GM19193 (cell line): Measurements from ENCODE around the gene PDLIM5.

Experiments
- POLR2A ChIP-seq: IDR thresholded peaks from 4 replicates; pipeline ENCODE4 v1.6.1; 2011; ENCODE audit not compliant: insufficient read depth, insufficient read length; ENCODE audit errors: extremely low read depth

Gene PDLIM5

GRCh38 chr4:94603170-94603747, 151.5 kb downstream of the PDLIM5 start:
- TF ChIP-seq POLR2A: no peak

- TF ChIP-seq POLR2A: no peak
These were observed 153.6 kb downstream of the PDLIM5 start for GRCh38 chr4:94605241-94605805.

DNA sequence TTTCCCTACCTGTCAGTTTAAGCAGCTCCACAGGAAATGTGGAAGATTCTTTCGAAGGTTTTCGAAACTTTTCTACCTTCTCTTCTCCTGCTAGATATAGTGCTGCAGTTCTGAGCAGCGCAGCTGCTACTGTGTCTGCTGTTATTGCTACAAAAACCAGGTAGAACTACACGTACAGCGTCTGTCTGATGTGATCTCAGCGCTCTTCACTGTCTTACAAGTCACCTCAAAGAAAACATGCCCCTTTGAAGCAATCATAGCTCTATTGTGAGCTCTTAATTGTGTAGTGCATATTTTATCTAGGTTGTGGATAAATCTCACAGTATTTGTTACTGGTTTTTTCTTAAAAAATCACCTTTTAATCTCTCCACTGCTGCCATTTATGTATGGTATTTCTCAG, 158.4 kb downstream of the PDLIM5 start:
- TF ChIP-seq POLR2A: no peak

GRCh38 chr4:94613248-94613647, 161.5 kb downstream of the PDLIM5 start:
- TF ChIP-seq POLR2A: no peak

GRCh38 chr4:94615451-94615850, 163.7 kb downstream of the PDLIM5 start:
- no peak for TF ChIP-seq POLR2A

- TF ChIP-seq POLR2A: no peak
These were observed 169.8 kb downstream of the PDLIM5 start for GRCh38 chr4:94621491-94622080.

DNA sequence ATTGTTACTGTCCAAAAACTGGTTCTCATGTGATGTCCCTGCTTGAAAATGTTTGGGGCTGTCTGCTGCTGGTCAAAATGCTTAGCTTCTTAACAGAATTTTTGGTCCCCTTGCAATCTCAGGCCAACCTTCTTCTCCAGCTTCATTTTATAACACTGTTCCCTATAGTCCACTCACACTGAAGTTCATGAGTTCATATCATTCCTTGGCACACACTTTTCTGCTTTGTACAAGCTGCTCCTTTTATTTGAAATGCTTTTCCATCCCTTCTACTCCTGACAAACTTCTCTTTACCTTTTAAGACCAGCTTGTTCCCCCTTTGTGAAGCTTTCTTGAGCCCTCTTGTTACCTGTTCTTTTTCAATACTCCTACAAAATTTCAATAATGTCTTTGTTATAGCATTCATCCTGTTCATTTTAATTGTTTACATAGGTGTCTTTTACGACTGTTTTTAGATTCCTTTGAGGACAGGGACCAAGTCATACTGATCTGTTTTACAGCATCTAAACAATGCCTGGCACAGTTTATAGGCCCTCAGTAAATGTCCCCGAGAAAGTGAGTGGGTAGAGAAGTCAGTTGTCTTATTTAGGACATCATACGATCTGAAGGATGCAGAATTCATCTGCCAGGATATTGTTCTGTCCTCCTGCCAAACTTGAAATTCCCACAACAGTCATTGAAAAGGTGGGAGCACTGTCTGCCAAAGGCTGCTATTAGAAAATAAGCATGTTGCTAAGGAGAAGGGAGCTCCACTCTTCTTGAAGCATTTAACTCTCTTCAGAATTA, 171.6 kb downstream of the PDLIM5 start:
- no peak for TF ChIP-seq POLR2A

DNA sequence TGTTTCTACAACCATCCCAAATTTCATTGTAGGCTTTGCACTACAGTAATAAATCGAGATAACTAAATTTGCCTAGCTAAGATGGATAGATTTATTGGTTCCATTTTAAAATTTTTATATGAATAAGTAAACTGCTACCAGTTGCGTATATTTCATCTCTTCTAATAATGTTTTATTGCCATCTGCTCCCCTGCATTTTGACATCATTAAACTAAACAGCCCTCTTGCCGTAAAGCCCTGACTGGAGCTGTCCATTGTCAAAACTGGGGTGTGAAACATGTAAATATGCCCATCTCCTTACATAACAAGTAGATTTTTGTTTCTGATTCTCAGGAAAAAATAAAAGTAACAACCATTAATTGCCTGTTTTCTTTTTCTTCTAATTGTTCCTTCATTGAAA, 175.2 kb downstream of the PDLIM5 start:
- no peak for TF ChIP-seq POLR2A

DNA sequence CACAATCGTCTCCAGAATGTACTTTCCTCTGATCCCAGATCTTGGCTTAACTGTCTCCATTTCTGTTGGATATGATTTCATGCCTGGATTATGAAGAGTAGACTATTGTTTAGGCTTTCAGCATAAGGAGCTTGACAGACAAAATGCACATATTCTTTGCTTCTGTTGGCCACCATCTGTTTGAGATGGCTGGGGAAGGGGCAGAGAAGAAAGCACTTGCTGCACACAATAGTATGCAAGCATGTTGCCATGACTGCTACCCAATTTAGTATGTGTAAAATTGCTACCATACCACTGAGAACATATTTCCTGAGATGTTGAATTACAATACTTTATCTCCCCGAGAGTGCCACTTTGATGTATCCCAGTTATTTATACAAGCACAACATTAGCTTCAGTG, 178.1 kb downstream of the PDLIM5 start:
- no peak for TF ChIP-seq POLR2A

GRCh38 chr4:94634271-94634670, 182.5 kb downstream of the PDLIM5 start:
- TF ChIP-seq POLR2A: no peak

GRCh38 chr4:94635177-94635576, 183.4 kb downstream of the PDLIM5 start:
- TF ChIP-seq POLR2A: no peak

GRCh38 chr4:94636004-94636403, 184.3 kb downstream of the PDLIM5 start:
- TF ChIP-seq POLR2A: no peak

GRCh38 chr4:94639298-94639697, 187.6 kb downstream of the PDLIM5 start:
- no peak for TF ChIP-seq POLR2A

DNA sequence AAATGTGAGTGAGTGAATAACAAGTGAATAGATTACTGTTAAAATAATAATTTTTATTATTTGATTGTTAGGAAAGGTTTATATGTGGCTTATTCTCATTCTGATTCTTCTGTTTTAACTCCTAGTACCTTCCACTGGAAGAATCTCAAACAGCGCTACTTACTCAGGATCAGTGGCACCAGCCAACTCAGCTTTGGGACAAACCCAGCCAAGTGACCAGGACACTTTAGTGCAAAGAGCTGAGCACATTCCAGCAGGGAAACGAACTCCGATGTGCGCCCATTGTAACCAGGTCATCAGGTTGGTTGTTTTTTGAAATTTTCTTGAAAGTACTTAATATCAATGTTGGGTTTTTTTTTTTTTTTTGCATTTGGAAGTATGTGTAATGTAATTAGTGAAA, 188.4 kb downstream of the PDLIM5 start:
- no peak for TF ChIP-seq POLR2A

GRCh38 chr4:94641702-94642560, 190.2 kb downstream of the PDLIM5 start:
- no peak for TF ChIP-seq POLR2A
